Cardiac atrium fibroblast (primary cell): ENCODE results near the gene ILK. TPM values are rescaled to one million over a fixed set of nuclear protein-coding genes. Genes with fewer than 3 reads are reported as not detected.

Experiments used
- total RNA-seq: library from RNA; depleted of rRNA; stranded (reverse); fragments of >200 nt; gene quantifications from 2 replicates; pipeline ENCODE4 v1.2.3, GENCODE V29; 2015

The ILK gene
- 130 and 151 TPM in 2 replicates for total RNA-seq

DNA sequence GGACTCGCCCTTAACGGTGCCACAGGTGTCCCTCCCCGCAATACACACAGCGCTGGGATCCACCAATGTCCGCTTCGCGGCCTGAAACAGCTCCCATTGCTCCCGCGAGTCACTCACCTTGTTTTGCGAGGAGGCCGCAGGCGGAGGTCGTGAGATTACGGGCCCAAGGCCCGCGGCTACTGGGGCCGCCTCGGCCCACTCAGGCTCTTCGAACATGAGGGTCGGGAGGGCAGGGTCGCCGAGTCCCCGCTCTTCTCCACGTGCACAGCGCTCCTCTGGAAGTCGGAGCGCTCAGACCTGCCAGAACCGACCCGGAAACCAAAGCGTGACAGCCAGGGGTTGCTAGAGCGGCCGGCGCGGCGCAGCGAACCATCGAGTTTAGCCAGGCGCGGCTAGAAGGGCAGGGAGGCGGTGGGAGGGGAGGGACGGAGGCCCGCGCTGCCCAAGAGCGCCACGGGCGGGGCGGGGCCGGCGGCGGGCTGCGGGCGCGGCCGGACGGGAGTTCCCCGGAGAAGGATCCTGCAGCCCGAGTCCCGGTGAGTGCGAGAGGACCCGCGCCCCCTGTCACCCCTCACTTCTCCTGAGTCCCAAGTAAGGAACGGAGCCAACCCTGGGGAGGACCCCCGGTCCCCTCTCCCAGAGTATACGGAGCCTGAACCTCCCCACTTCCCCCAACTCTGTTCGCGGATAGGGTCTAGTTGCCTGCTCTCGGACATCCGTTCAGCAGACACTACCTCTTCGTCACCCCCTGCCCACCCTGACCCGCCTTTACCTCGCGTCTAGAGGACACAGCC is at the start of gene ILK, which contains the start of gene RRP8:
TSS of gene ILK (plus strand) at position 488 of the 794 bp plus-strand sequence. CDS start 498 bp downstream, outside the sequence.
TSS of gene RRP8 (minus strand) at position 330 of the 794 bp plus-strand sequence. CDS start at position 216, 114 bp downstream.

DNA sequence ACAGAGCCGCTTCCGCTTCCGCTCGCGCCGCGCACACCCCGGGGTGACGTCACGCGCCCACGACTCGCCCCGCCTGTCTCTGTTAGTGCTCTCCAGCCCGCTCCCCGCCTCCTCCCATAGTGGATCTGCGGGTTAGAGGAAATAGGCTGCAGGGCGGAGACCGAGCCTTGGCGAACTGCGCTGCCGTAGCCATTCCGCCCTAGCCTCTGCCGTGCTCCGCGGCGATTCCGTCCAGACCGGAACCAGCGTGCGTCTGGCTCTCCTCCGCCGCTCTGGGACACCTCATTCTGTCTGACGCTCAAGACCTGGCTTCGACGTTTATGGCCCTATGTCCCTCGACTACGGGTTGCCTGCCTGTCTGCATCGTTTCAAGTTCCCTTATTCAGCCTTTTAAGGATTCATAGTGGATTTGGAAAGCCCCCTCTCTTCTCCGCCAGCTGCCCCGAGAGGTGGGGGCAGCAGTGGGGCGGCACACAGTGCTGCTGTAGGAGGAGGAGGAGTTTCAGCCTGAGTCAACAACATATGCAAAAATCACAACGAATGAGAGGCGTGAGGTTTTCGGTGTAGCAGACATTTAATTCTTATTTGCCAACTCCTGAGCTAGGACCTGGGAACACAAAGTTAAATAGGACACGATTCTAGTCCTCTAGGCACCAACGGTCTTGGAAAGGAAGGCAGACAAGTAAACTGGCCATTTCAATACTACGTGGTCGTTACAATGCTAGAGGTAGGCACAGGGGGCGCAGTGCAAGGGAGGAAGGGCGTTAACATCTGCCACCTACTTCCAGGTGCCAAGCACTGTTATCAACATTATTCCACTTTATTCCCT is 8.9 kb downstream of the ILK start, which contains the start of gene TAF10:
TSS of gene TAF10 (minus strand) at position 4 of the 829 bp plus-strand sequence. CDS start 27 bp downstream, outside the sequence.

GRCh38 chr11:6619004-6619745 is 15.6 kb downstream of the ILK start, which contains the start of gene TPP1:
Gene TPP1 (minus strand): TSS chr11:6619422. CDS start chr11:6619400, 22 bp downstream.

GRCh38 chr11:6655790-6656583 is 52.4 kb downstream of the ILK start, which contains the start of gene DCHS1:
Gene DCHS1 (minus strand): TSS chr11:6655809. CDS start chr11:6641613, 14,196 bp downstream.

Other genes starting within 250 kb of the ILK start
- gene SMPD1, start 213.3 kb upstream of the ILK start, total RNA-seq: 58.9 and 73.5 TPM in 2 replicates
- gene APBB1, start 184.7 kb upstream of the ILK start, total RNA-seq: 28.7 and 40.3 TPM in 2 replicates
- gene HPX, start 162.8 kb upstream of the ILK start, total RNA-seq: 0.49 TPM in 1 of 2 replicates, not detected in the other
- 14.4 and 18.6 TPM in 2 replicates for gene TRIM3, start 129.8 kb upstream of the ILK start, total RNA-seq
- gene ARFIP2, start 122.4 kb upstream of the ILK start, total RNA-seq: 54.3 and 73.7 TPM in 2 replicates
- gene TIMM10B, start 122.3 kb upstream of the ILK start, total RNA-seq: 17.3 and 34.3 TPM in 2 replicates
- 1.9 and 2.2 TPM in 2 replicates for gene DNHD1, start 106.5 kb upstream of the ILK start, total RNA-seq
- 7.4 and 23.3 TPM in 2 replicates for gene RRP8, start 158 bp upstream of the ILK start, total RNA-seq
- gene TAF10, start 8.4 kb downstream of the ILK start, total RNA-seq: 33.9 and 42.9 TPM in 2 replicates
- gene TPP1, start 15.6 kb downstream of the ILK start, total RNA-seq: 55.4 and 57.9 TPM in 2 replicates
- gene DCHS1, start 52.0 kb downstream of the ILK start, total RNA-seq: 1.9 and 2.5 TPM in 2 replicates
- gene MRPL17, start 79.6 kb downstream of the ILK start, total RNA-seq: 36.6 and 44.0 TPM in 2 replicates
- not detected in 2 replicates for gene OR2AG2, start 168.2 kb downstream of the ILK start, total RNA-seq
- gene OR2AG1, start 179.2 kb downstream of the ILK start, total RNA-seq: not detected in 2 replicates
- 0.65 and 3.4 TPM in 2 replicates for gene OR6A2, start 195.9 kb downstream of the ILK start, total RNA-seq
- not detected in 2 replicates for gene OR10A5, start 241.9 kb downstream of the ILK start, total RNA-seq